ENCODE results near the gene MSI2. TPM values are rescaled to one million over a fixed set of nuclear protein-coding genes. Genes with fewer than 3 reads are reported as not detected.

The MSI2 gene
- total and polyA plus RNA-seq, 12 donors, result 25.5 to 135 (median 121) TPM

GRCh38 chr17:57502022-57502421, 245.7 kb downstream of the MSI2 start:
- Histone ChIP-seq H3K4me3 (no peak overlapping the region), H3K9me3 (no peaks in the 10 kb centered on the region), H3K36me3 (no peaks in the 10 kb centered on the region), H3K4me1 (peaks cover 0 to 32% (median 17%) of the 10 kb centered on the region in 9 donors), H3K27me3 (no peaks in the 10 kb centered on the region), H3K27ac (no peak overlapping the region)
- DNase-seq, result no peak
- intact Hi-C loops (cut with DNase I), result loop anchor here in 1 of 10 donors (10.0 kb wide), 1 partner anchor 247 kb away; the partner anchor contains the start of gene MSI2
- WGBS, 2 donors, result 94 to 97% methylated on average over 4 of the region's 4 CpGs
- TF ChIP-seq CTCF (IDR thresholded peaks at IDR 0.05), result no peak
- ATAC-seq, result no peak

- no peaks in the 10 kb centered on the region for H3K9me3 ChIP-seq
- H3K4me1 ChIP-seq, result peaks cover 0 to 30% (median 14%) of the 10 kb centered on the region in 9 donors
- H3K27me3 ChIP-seq, result no peaks in the 10 kb centered on the region
- H3K27ac ChIP-seq, result no peak overlapping the region
- H3K4me3 ChIP-seq, result no peak overlapping the region
- TF ChIP-seq CTCF (IDR thresholded peaks at IDR 0.05), result no peak
- intact Hi-C loops (cut with DNase I), result loop anchor here in 1 of 10 donors (10.0 kb wide), 1 partner anchor 248 kb away; the partner anchor contains the start of gene MSI2
- no peak for ATAC-seq
- no peak for DNase-seq
- H3K36me3 ChIP-seq, result no peaks in the 10 kb centered on the region
- WGBS, 2 donors, result 76 to 81% methylated on average over 2 of the region's 2 CpGs
These were observed 246.5 kb downstream of the MSI2 start for GRCh38 chr17:57502811-57503241.

- H3K9me3 ChIP-seq, result no peaks in the 10 kb centered on the region
- DNase-seq (no peak), ATAC-seq (no peak)
- no peak for TF ChIP-seq CTCF (IDR thresholded peaks at IDR 0.05)
- 92 to 94% methylated on average over 8 of the region's 8 CpGs for whole genome bisulfite sequencing, 2 donors
- H3K4me3 ChIP-seq, result no peak overlapping the region
- H3K27ac ChIP-seq, result no peak overlapping the region
- H3K27me3 ChIP-seq, result no peaks in the 10 kb centered on the region
- intact Hi-C loops (cut with DNase I), result loop anchor here in 1 of 10 donors (10.0 kb wide), 1 partner anchor 249 kb away; the partner anchor contains the start of gene MSI2
- no peaks in the 10 kb centered on the region for H3K36me3 ChIP-seq
- peaks cover 0 to 36% (median 20%) of the 10 kb centered on the region in 9 donors for H3K4me1 ChIP-seq
These were observed 247.9 kb downstream of the MSI2 start for GRCh38 chr17:57504208-57504607.

- Histone ChIP-seq H3K27ac (peak overlapping the region in 8 of 10 donors; percentile 30 to 71 (median 54)), H3K4me3 (no peak overlapping the region), H3K9me3 (no peaks in the 10 kb centered on the region), H3K4me1 (peaks cover 0 to 35% (median 19%) of the 10 kb centered on the region in 9 donors), H3K36me3 (no peaks in the 10 kb centered on the region), H3K27me3 (no peaks in the 10 kb centered on the region)
- TF ChIP-seq CTCF (IDR thresholded peaks at IDR 0.05), result no peak
- DNase-seq, result no peak
- 72 to 79% methylated on average over 21 of the region's 21 CpGs for WGBS, 2 donors
- intact Hi-C loops (cut with DNase I), result loop anchor here in 1 of 10 donors (10.0 kb wide), 1 partner anchor 251 kb away; the partner anchor contains the start of gene MSI2
- peak in 4 of 8 donors; percentile 10 to 32 (median 14) for ATAC-seq
These were observed 249.8 kb downstream of the MSI2 start for GRCh38 chr17:57505841-57506773.
